Calu3 (cell line): ENCODE data around the gene EHMT1. TPM values are rescaled to one million over a fixed set of nuclear protein-coding genes. Genes with fewer than 3 reads are reported as not detected.

Experiments used
- BruUV-seq: library from RNA; stranded (reverse); fragments of 400-500 nt; replicated peaks from 2 replicates; lab custom pipeline; 2021; lab: Mats Ljungman, UMichigan
- CTCF ChIA-PET: fragments of 300-600 bp; sonication (Branson Sonifier 250); formaldehyde crosslinking; loops from one replicate; lab custom pipeline; 2022; ENCODE audit warnings: antibody characterized with exemption; lab: Charles Lee
- DNase-seq: peaks from one replicate; pipeline ENCODE4 v3.0.0; 2022
- H3K27ac Mint-ChIP-seq: one replicate; pipeline ENCODE4 v1.8.0; 2022; ENCODE audit warnings: mixed read lengths; ENCODE audit not compliant: unreplicated experiment
- H3K27me3 Mint-ChIP-seq: one replicate; pipeline ENCODE4 v1.8.0; 2022; ENCODE audit warnings: mixed read lengths; ENCODE audit not compliant: unreplicated experiment
- H3K36me3 Mint-ChIP-seq: one replicate; pipeline ENCODE4 v1.8.0; 2022; ENCODE audit warnings: mild to moderate bottlenecking, moderate library complexity, mixed read lengths; ENCODE audit not compliant: insufficient read depth, unreplicated experiment
- H3K4me1 Mint-ChIP-seq: one replicate; pipeline ENCODE4 v1.8.0; 2022; ENCODE audit warnings: mild to moderate bottlenecking, low read depth, mixed read lengths; ENCODE audit not compliant: unreplicated experiment
- H3K4me3 Mint-ChIP-seq: one replicate; pipeline ENCODE4 v1.8.0; 2022; ENCODE audit warnings: mild to moderate bottlenecking, low read depth, moderate library complexity, mixed read lengths; ENCODE audit not compliant: unreplicated experiment
- H3K9me3 Mint-ChIP-seq: one replicate; pipeline ENCODE4 v1.8.0; 2022; ENCODE audit warnings: low read depth, mixed read lengths; ENCODE audit not compliant: unreplicated experiment
- intact Hi-C: fragments of 100-400 bp; cut with micrococcal nuclease; formaldehyde crosslinking; loops from one replicate; pipeline ENCODE4 v1.10.0; 2022; ENCODE audit not compliant: unreplicated experiment
- total RNA-seq: library from RNA; stranded (reverse); gene quantifications from 2 replicates; pipeline ENCODE4 v1.2.3, GENCODE V29; 2022
- TF ChIP-seq, protein P1 (sequence below): fragments of 200-600 bp; IDR thresholded peaks from one replicate; pipeline ENCODE4 v1.8.0; 2022; ENCODE audit warnings: antibody characterized with exemption; ENCODE audit not compliant: unreplicated experiment

The EHMT1 gene
- total RNA-seq, 1 experiment from 2014 or later = 56.0 TPM

GRCh38 chr9:137603879-137604278 is 14.9 kb upstream of the EHMT1 start:
- DNase-seq = no peak
- TF ChIP-seq, protein P1, sequence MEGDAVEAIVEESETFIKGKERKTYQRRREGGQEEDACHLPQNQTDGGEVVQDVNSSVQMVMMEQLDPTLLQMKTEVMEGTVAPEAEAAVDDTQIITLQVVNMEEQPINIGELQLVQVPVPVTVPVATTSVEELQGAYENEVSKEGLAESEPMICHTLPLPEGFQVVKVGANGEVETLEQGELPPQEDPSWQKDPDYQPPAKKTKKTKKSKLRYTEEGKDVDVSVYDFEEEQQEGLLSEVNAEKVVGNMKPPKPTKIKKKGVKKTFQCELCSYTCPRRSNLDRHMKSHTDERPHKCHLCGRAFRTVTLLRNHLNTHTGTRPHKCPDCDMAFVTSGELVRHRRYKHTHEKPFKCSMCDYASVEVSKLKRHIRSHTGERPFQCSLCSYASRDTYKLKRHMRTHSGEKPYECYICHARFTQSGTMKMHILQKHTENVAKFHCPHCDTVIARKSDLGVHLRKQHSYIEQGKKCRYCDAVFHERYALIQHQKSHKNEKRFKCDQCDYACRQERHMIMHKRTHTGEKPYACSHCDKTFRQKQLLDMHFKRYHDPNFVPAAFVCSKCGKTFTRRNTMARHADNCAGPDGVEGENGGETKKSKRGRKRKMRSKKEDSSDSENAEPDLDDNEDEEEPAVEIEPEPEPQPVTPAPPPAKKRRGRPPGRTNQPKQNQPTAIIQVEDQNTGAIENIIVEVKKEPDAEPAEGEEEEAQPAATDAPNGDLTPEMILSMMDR = no peak
- Mint-ChIP-seq H3K27me3 (no peaks in the 10 kb centered on the region), H3K36me3 (peaks cover 19% of the 10 kb centered on the region), H3K27ac (no peak overlapping the region), H3K4me3 (peak overlapping the region; percentile 26), H3K4me1 (peaks cover 10% of the 10 kb centered on the region), H3K9me3 (no peaks in the 10 kb centered on the region)
- BruUV-seq = no TSS peak
- CTCF ChIA-PET = no interaction called here
- intact Hi-C loops = no loop called here

- Mint-ChIP-seq H3K4me3 (peak overlapping the region; percentile 26), H3K36me3 (peaks cover 19% of the 10 kb centered on the region), H3K4me1 (peaks cover 9% of the 10 kb centered on the region), H3K27ac (no peak overlapping the region), H3K27me3 (no peaks in the 10 kb centered on the region), H3K9me3 (no peaks in the 10 kb centered on the region)
- DNase-seq = no peak
- intact Hi-C loops = no loop called here
- TF ChIP-seq, protein P1 = no peak
- no TSS peak for BruUV-seq
- CTCF ChIA-PET = interaction anchor here (0.6 kb wide), 1 partner anchor 61 kb away, joined by 5 read pairs; no protein-coding TSS in a partner anchor
Measured at GRCh38 chr9:137604345-137605086, 14.3 kb upstream of the EHMT1 start.

GRCh38 chr9:137605121-137606004 is 13.4 kb upstream of the EHMT1 start, which contains the start of gene ARRDC1:
Gene ARRDC1 (plus strand): TSS chr9:137605686. CDS start chr9:137605718, 32 bp downstream.
- BruUV-seq = no TSS peak
- peaks cover 21% of the 10 kb centered on the region for H3K36me3 Mint-ChIP-seq
- H3K9me3 Mint-ChIP-seq = no peaks in the 10 kb centered on the region
- CTCF ChIA-PET = interaction anchor here (0.6 kb wide), 1 partner anchor 61 kb away, joined by 5 read pairs; no protein-coding TSS in a partner anchor
- intact Hi-C loops = no loop called here
- H3K27ac Mint-ChIP-seq = peak within 1 kb of the TSS; percentile 50
- DNase-seq = peak; percentile 88
- H3K27me3 Mint-ChIP-seq = no peaks in the 10 kb centered on the region
- TF ChIP-seq, protein P1 = no peak
- peaks cover 9% of the 10 kb centered on the region for H3K4me1 Mint-ChIP-seq
- peak within 1 kb of the TSS; percentile 90 for H3K4me3 Mint-ChIP-seq

GRCh38 chr9:137606005-137606621 is 12.7 kb upstream of the EHMT1 start:
- Mint-ChIP-seq H3K36me3 (peaks cover 26% of the 10 kb centered on the region), H3K27me3 (no peaks in the 10 kb centered on the region), H3K9me3 (no peaks in the 10 kb centered on the region), H3K4me3 (peak overlapping the region; percentile 90), H3K27ac (peak overlapping the region; percentile 50), H3K4me1 (peaks cover 10% of the 10 kb centered on the region)
- CTCF ChIA-PET = no interaction called here
- TF ChIP-seq, protein P1 = no peak
- intact Hi-C loops = no loop called here
- BruUV-seq = no TSS peak
- DNase-seq = peak; percentile 40
